ENCODE results near the gene HIBADH.
"Not testable (repeated sequence)": the region's sequence is repeated elsewhere in the genome, so short reads cannot be mapped to it uniquely, and the experiment has no call there.

Gene HIBADH

DNA sequence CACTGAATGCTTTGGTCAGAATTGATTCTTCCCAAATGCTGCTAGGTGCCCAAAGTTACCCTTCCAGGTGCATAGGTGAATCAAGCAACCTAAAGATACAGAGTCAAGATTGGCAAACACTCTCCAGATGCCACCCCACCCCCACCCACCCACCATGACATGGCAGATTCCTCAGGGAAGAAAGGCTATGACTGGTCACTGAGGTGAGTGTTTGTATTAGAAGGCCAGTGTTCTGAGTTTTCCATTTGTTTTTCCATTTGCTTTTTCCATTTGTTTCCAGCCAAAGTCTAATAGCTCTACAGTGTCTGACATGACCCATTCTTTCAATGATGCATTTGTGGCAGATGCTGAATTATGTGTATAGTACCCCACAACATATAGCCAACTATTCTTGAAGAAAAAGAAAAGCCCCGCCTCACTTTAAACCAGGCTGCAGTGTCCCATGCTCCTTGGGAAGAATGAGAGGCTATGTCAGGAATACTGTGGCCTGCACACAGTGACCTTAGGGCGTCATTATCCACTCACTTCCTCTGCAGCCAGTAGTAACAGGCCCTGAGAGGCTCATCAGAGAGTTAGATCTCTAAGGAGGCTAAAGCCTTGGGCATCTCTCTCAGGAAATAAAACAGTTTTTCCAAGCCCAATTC lies 16.1 kb upstream of the HIBADH start:
- DNase-seq: no peak

- DNase-seq: no peak
These were observed 15.4 kb upstream of the HIBADH start for GRCh38 chr7:27677912-27678612.

GRCh38 chr7:27674126-27674525 lies 11.4 kb upstream of the HIBADH start:
- DNase-seq: not testable (repeated sequence)

DNA sequence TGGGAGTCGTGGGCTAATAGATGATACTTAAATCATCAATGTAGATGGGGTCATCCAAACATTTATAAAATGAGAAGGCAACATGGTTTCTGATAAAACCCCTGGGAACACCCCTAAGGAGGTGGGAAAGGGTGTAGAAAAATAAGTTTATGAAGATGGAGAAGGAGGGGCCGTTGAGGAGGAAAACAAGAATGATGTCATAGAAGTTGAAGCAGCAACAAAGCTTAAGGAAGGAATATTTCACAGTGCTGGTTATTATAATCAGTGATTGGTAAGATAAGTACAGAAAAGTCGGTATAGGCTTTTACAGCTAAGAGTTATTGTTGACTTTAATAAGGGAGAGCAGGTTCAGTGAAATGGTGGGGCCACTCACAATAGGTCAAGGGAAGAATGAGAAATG lies 9.0 kb upstream of the HIBADH start:
- no peak for DNase-seq

- DNase-seq: no peak
These were observed 8.0 kb upstream of the HIBADH start for GRCh38 chr7:27670676-27671075.

DNA sequence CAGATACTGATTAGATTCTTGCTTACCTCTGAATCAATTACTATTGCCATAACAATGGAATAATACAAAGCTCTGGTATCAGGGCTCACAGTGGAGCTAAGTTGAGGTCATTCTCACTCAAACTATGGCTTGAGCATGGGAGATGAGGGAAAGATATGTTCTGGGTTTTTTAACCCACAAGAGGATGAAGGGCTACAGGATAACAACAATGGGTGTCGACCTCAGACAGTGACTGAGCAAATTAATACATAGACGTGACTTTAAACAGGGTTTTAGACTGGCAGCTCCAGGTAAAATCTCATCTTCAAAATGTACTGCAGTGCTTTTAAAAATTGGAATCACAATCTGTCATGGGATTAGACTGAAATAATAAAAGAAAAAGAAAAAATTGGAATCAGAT lies 7.5 kb upstream of the HIBADH start:
- DNase-seq: no peak

- no peak for DNase-seq
These were observed 2.8 kb upstream of the HIBADH start for GRCh38 chr7:27665531-27665930.

DNA sequence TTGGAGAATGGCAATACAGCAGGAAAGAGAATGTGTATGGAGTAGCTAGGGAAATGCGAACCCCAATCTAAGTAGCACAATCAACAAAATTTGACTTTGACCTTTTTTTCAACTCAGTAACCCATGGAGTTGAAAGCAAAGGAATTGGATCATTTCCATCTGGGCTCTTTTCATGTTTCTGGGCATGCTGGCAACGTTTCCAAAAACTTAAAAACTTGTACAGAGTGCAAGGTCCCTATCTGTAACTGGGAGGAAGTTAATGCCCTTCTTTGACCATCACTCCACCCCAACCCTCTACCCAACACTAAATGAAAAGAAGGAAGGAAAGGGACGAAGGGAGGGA lies 1.3 kb upstream of the HIBADH start:
- DNase-seq: no peak

DNA sequence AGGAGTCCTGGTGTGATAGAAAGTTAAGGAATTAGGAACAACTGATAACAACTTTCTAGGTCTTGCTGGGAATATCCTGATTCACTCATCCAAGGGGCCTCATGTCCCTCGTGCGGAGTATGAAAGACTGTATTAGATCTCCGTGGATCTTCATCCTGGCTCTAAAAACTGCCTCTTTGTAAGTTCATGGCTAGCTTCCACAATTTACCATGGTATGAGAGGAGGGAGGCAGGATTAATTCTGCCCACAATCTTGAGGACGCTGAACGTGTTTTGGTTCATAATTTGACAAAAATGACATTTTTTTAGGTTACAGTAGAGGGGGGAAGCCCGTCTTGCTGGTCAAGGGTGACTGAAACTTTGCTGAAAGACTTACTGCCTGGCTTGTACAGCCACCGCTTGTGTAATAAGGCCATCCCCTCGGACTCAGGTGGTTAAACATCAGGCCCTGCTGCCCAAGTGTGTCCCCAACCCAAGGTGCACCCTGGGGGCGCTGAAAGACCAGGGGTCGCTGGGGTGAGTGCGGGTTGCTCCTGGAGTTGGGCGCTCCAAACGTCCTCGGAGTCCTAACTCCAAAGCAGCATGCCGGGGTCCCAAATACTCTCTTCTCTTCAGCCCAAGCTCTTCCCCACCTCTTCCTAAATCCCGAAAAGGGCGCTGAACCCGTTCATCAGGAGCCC lies 733 bp downstream of the HIBADH start:
- DNase-seq: no peak

GRCh38 chr7:27656724-27657123 lies 6.0 kb downstream of the HIBADH start:
- no peak for DNase-seq

DNA sequence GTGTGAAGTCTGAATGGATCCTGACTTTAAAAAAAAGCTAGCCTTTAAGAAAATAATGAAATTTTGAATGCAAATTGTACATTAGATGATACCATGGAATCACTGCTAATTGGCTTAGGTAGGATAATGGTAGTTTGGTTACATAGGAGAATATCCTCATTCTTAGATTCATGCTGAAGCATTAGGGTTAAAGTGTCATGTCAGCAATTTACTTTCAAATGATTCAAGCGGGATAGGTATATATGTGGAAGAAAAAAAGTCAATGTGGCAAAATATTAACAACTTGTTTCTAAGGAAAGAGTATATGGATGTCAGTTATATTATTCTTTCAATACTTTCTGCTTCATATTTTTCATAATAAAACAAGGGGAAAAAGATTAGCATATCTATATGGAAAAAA lies 7.5 kb downstream of the HIBADH start:
- DNase-seq: no peak

GRCh38 chr7:27652518-27652917 lies 10.2 kb downstream of the HIBADH start:
- no peak for DNase-seq

DNA sequence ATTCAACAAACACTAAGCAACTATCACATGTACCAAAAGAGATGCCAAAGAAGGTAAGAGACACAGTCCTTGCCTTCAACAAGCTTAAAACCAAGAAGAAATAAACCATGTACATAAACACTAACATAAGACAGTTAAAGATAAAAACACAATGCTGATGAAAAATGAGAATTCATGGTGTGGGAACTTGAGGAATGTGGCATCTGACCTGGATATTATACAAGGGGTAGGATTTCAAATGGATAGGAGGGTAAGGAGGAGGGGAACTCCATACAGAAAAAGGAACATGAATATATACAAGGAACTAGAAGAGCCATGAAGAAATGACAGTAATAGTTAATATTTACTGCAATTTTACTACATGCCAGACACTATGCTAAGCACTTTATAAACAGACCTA lies 11.0 kb downstream of the HIBADH start:
- DNase-seq: no peak

GRCh38 chr7:27650283-27650682 lies 12.4 kb downstream of the HIBADH start:
- no peak for DNase-seq

GRCh38 chr7:27647489-27647888 lies 15.2 kb downstream of the HIBADH start:
- DNase-seq: no peak

GRCh38 chr7:27647046-27647445 lies 15.6 kb downstream of the HIBADH start:
- no peak for DNase-seq

GRCh38 chr7:27642271-27642670 lies 20.4 kb downstream of the HIBADH start:
- DNase-seq: no peak

GRCh38 chr7:27641581-27642230 lies 21.0 kb downstream of the HIBADH start:
- DNase-seq: no peak

- no peak for DNase-seq
These were observed 21.7 kb downstream of the HIBADH start for GRCh38 chr7:27640884-27641574.

DNA sequence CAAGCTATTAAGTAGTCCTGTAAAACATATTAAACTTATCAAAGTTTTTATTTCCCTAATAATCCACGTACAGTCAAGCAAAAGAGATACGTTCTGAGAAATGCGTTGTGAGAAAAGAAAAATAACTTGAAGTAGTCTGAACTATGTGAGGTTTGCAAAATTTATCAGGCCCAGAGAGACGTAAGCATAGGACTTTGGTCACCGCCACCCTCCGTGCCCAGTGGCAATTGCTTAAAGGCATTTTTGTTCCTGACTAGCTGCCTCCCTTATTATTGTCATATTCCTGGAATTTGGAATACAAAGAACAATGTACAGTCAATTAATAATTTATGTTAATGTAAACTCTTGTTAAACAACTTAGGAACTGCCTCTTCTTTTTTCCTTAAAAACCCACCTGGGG lies 22.8 kb downstream of the HIBADH start:
- no peak for DNase-seq

- not testable (repeated sequence) for DNase-seq
These were observed 23.6 kb downstream of the HIBADH start for GRCh38 chr7:27639048-27639447.

DNA sequence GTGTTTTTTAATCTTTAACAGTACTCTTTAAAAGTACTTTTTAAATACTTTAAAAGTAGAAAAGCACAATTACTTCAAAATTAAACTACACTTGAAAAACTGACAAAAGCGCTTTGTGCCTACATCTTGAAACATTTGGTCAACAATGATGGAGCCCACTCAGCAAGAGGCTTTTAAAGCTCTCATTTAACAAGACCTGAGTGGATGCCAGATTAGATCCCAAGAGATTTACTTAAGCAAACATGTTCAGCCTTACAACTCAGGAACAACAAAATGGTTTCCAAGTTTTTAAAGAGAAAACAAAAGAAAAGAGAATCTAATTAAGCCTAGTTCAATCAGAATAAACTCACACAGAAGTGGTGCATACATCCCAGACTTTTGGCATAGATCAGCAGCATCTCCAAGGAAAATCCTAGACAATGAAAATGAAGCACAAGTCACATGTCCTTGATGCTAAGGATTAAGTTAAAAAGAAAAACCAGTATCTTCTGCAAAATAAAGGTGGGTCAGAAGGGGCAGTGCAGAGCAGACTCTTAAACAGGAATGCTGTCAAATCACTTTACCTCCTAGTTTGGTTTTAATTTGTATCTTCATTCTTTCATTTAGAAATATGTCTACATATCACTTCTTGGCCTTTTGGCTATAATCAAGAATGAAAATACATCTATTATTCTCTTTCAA lies 26.2 kb downstream of the HIBADH start:
- no peak for DNase-seq

- no peak for DNase-seq
These were observed 27.0 kb downstream of the HIBADH start for GRCh38 chr7:27635728-27636127.

Measured in GOT3 (cell line).